Left ventricle myocardium inferior (tissue), 1 donor: ENCODE results near the gene CUBN. TPM values are rescaled to one million over a fixed set of nuclear protein-coding genes. Genes with fewer than 3 reads are reported as not detected.
"Not testable (repeated sequence)": the region's sequence is repeated elsewhere in the genome, so short reads cannot be mapped to it uniquely, and the experiment has no call there.

ENCODE experiments used
- DNase-seq: peaks from one replicate; pipeline ENCODE4 v3.0.0-alpha.2; 2020
- H3K27ac ChIP-seq: fragments of 200-600 bp; replicated peaks from 2 replicates; pipeline ENCODE4 v1.8.0; 2021
- H3K27me3 ChIP-seq: fragments of 200-600 bp; 2 replicates; pipeline ENCODE4 v1.8.0; 2021; ENCODE audit warnings: low read depth
- H3K36me3 ChIP-seq: fragments of 200-600 bp; 2 replicates; pipeline ENCODE4 v1.8.0; 2021
- H3K4me1 ChIP-seq: fragments of 200-600 bp; 2 replicates; pipeline ENCODE4 v1.8.0; 2021
- H3K4me3 ChIP-seq: fragments of 200-600 bp; 2 replicates; pipeline ENCODE4 v1.8.0; 2021; ENCODE audit warnings: mild to moderate bottlenecking, moderate library complexity
- H3K9me3 ChIP-seq: fragments of 200-600 bp; replicated peaks from 2 replicates; pipeline ENCODE4 v1.8.0; 2021
- intact Hi-C: fragments of 100-400 bp; cut with micrococcal nuclease; formaldehyde crosslinking; loops from one replicate; pipeline ENCODE4 v1.11.0; 2022
- total RNA-seq: library from RNA; stranded (reverse); fragmentation: NEBNext Ultra II Directional; extraction: Animal tissue kit (Norgen Biotek cat#: 25700); gene quantifications from one replicate; pipeline ENCODE4 v1.2.1, GENCODE V29; 2021
- TF ChIP-seq, protein P1 (sequence below): fragments of 200-600 bp; IDR thresholded peaks from 2 replicates; pipeline ENCODE4 v1.8.0; 2021; ENCODE audit warnings: antibody characterized with exemption, mild to moderate bottlenecking, borderline replicate concordance
- donor health status: DM: no; HTN: yes; CAD: no; lungs with severe emphysema.

CUBN gene
- total RNA-seq, 1 donor from 2014 or later, result 0.44 TPM

DNA sequence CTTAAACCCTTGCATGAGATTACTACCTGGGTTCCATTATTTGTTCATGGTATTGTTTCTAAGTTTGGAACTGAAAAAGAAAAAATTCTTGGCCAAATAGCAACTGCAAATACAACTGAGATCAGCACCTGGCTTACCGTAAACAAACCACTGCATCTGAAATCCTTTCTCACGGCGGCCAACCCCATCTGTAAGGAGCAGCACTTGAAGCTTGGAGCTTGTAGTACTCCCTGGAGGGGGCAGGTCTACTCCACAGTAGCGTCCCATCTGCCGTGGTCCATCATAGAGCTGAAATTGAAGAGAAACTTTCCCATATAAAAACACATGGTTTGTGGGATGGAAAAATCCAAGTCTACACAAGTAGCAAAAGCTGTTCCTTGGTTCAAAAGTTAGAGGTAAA lies 109.9 kb downstream of the CUBN start:
- intact Hi-C loops, result no loop called here
- no peak overlapping the region for H3K4me3 ChIP-seq
- peaks cover 24% of the 10 kb centered on the region for H3K9me3 ChIP-seq
- H3K4me1 ChIP-seq, result peaks cover 19% of the 10 kb centered on the region
- no peaks in the 10 kb centered on the region for H3K27me3 ChIP-seq
- H3K27ac ChIP-seq, result no peak overlapping the region
- H3K36me3 ChIP-seq, result no peaks in the 10 kb centered on the region
- DNase-seq, result no peak
- TF ChIP-seq, protein P1, sequence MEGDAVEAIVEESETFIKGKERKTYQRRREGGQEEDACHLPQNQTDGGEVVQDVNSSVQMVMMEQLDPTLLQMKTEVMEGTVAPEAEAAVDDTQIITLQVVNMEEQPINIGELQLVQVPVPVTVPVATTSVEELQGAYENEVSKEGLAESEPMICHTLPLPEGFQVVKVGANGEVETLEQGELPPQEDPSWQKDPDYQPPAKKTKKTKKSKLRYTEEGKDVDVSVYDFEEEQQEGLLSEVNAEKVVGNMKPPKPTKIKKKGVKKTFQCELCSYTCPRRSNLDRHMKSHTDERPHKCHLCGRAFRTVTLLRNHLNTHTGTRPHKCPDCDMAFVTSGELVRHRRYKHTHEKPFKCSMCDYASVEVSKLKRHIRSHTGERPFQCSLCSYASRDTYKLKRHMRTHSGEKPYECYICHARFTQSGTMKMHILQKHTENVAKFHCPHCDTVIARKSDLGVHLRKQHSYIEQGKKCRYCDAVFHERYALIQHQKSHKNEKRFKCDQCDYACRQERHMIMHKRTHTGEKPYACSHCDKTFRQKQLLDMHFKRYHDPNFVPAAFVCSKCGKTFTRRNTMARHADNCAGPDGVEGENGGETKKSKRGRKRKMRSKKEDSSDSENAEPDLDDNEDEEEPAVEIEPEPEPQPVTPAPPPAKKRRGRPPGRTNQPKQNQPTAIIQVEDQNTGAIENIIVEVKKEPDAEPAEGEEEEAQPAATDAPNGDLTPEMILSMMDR, result no peak

DNA sequence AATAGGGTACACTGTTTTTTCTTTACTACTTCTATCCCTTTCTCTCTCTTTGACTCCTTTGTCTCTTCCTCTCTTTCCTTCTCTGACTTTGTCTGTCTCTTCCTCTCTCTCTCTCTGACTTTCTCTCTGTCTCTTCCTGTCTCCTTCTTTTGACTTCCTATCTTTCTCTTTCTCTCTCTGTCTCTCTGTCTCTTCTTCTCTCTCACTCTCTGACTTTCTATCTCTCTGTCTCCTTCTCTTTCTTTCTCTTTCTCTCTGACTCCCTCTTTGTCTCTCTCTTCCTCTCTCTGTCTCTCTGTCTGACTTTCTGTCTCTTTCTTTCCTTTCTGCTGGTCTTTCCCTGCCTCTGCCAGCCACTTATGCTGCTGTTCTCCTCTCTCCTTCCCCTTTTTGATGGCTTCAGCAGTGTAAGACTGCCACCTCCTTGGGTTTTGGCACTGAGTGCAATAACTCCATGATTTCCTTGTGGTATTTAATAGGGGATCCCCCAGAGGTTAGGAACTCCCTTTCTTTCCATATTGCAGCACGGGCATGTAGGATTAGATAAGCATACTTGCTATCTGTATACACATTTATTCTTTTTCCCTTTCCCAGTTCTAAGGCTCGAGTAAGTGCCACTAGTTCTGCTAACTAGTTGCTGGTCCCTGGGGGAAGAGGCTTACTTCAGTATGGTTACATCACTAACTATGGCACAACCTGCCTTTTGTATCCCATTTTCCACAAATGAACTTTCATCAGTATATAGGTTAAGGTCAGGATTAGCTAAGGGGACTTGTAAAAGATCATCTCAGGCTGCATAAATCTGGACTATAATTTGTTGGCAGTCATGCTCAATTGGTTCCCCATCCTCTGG lies 116.3 kb downstream of the CUBN start:
- intact Hi-C loops, H3K4me3 ChIP-seq, H3K36me3 ChIP-seq, DNase-seq, H3K27me3 ChIP-seq: not testable (repeated sequence)
- Histone ChIP-seq H3K27ac (peak overlapping the region; percentile 43), H3K4me1 (peaks cover 42% of the 10 kb centered on the region), H3K9me3 (peaks cover 11% of the 10 kb centered on the region)

DNA sequence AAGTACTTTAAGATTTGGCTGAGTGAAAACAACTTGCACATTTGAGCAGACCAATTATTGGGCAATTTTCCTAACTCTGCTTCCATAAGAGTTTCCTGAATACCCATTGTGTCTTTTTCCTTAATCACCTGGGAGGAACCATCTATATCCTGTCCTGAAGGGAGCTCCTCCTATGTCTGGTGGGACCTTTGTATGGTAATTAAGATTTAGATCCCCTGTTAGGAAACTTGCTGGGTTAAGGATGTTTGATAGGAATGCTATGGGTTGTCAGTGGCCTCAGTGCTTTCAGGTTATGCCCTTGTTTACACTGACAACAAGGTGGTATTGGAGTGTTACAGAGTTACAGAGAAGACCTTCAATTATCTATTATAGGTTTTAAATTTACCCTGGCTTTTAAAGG lies 116.9 kb downstream of the CUBN start:
- Histone ChIP-seq H3K27ac (peak overlapping the region; percentile 43), H3K4me1 (peaks cover 48% of the 10 kb centered on the region)
- H3K27me3 ChIP-seq, H3K36me3 ChIP-seq, H3K9me3 ChIP-seq, DNase-seq, intact Hi-C loops, H3K4me3 ChIP-seq: not testable (repeated sequence)

DNA sequence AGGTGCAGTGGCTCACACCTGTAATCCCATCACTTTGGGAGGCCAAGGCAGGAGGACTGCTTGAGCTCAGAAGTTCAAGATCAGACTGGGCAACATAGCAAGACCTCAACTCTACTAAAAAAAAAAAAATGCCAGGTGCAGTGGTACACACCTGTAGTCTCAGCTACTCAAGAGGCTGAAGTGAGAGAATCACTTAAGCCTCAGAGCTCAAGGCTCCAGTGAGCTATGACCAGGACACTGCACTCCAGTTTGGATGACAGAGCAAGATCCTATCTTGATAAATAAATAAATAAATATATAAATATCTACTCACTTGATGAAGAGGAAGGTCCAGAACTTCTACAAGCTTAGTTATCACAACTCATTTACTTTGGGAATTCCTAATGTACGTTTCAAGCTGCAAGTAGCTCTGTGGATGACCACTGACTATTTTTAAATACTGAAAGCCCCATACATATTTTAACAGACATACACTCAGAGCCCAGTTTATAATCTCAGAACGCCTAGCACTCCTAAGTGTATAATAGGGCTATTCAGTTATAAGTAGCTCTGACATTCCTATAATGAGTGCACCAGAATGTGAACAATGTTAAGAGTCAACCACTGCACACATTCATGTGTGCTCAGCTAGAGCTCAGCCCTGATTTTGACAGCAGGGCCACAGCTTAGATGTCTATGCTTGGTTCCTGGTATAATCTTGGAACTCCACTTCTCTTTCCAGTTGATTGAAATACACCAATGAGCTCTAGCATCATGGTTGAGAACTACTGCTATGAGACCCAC lies 119.1 kb downstream of the CUBN start:
- Histone ChIP-seq H3K4me3 (no peak overlapping the region), H3K27me3 (no peaks in the 10 kb centered on the region), H3K36me3 (no peaks in the 10 kb centered on the region), H3K27ac (peak overlapping the region; percentile 86), H3K9me3 (peaks cover 6% of the 10 kb centered on the region), H3K4me1 (peaks cover 63% of the 10 kb centered on the region)
- TF ChIP-seq, protein P1, result no peak
- DNase-seq, result no peak
- intact Hi-C loops, result no loop called here

DNA sequence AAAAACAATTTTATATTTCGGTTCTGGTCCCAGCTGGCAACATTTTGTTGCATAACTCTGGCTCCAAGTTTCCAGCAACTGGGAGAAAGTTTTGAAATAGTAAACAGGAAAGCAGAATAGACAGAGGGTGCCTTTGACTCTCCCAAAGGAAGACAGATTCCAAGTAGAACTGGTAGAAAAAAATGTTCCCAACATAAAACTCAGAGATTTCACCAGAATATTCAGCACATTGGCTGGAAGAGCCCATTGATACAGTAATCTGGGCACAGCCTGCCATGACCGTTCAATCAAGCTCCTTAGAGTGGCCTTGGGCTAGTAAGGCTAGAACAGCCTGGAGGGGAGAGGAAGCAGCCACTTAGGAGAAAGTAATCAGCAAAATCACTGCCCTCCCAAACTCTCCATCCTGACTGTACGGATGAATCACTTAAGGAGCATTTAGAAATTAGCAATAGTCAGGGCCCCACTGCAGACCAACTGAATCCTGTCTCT lies 120.4 kb downstream of the CUBN start:
- Histone ChIP-seq H3K9me3 (peaks cover 7% of the 10 kb centered on the region), H3K27ac (peak overlapping the region; percentile 86), H3K27me3 (no peaks in the 10 kb centered on the region), H3K36me3 (no peaks in the 10 kb centered on the region), H3K4me3 (no peak overlapping the region), H3K4me1 (peaks cover 63% of the 10 kb centered on the region)
- TF ChIP-seq, protein P1, result no peak
- intact Hi-C loops, result no loop called here
- no peak for DNase-seq

DNA sequence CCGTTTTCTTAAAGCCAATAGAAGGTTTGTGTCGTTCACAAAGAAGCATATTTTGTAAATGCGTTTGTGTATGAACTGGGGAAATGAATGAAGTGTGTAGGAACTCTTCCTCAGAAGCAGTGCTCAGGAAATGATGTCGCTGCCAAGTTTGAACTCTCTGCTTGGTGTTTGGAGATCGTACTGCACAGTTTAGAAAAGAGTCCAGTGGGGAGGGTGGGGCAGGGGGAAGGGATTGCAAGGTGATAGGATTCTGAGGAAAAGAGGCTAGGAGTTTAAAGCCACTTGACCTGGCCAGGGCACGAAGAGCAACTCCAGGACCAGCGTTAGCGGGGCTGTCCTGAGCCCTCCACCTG lies 122.2 kb downstream of the CUBN start:
- peaks cover 7% of the 10 kb centered on the region for H3K9me3 ChIP-seq
- intact Hi-C loops, result no loop called here

More for the DNA sequence above, 122.2 kb downstream of the CUBN start:
- peak overlapping the region; percentile 86 for H3K27ac ChIP-seq
- TF ChIP-seq, protein P1, result no peak
- no peaks in the 10 kb centered on the region for H3K27me3 ChIP-seq
- H3K36me3 ChIP-seq, result no peaks in the 10 kb centered on the region
- peak overlapping the region; percentile 9 for H3K4me3 ChIP-seq
- peaks cover 72% of the 10 kb centered on the region for H3K4me1 ChIP-seq
- no peak for DNase-seq
